Adrenal gland (tissue), 12 donors: ENCODE measurements around the gene TNS2. TPM values are rescaled to one million over a fixed set of nuclear protein-coding genes. Genes with fewer than 3 reads are reported as not detected.
A peak's percentile ranks its signal among the peaks of the same experiment; 100 is the strongest.
"Not testable (repeated sequence)": the region's sequence is repeated elsewhere in the genome, so short reads cannot be mapped to it uniquely, and the experiment has no call there.

Experiments
- DNase-seq, 7 donors: peaks; one replicate each; pipeline ENCODE4 v3.0.0-alpha.2; 2019 to 2020
- H3K27ac ChIP-seq, 5 donors: fragments of 200-600 bp; sonication (generic) in 4 of 5; 1 replicate in 3 of 5; 2 replicates in 2 of 5; pipeline versions ENCODE4 v1.5.1 to v1.8.0; 2016 to 2020; ENCODE audit warnings: mild to moderate bottlenecking in 1 of 5
- H3K27me3 ChIP-seq: fragments of 200-600 bp; 2 replicates; pipeline ENCODE4 v1.8.0; 2021
- H3K36me3 ChIP-seq, 2 donors: fragments of 200-600 bp; replicated peaks in 1 of 2; 1 replicate in 1 of 2; 2 replicates in 1 of 2; pipeline versions ENCODE4 v1.5.1 to v1.8.0; 2018 to 2022
- H3K4me1 ChIP-seq, 2 donors: fragments of 200-600 bp; replicated peaks in 1 of 2; 1 replicate in 1 of 2; 2 replicates in 1 of 2; pipeline versions ENCODE4 v1.5.1 to v1.8.0; 2018 to 2021
- H3K4me3 ChIP-seq, 4 donors: fragments of 200-600 bp; sonication (generic) in 3 of 4; one replicate each; pipeline ENCODE4 v1.5.1; 2016 to 2018
- H3K9me3 ChIP-seq, 3 donors: fragments of 200-600 bp; sonication (generic) in 1 of 3; replicated peaks in 1 of 3; 1 replicate in 2 of 3; 2 replicates in 1 of 3; pipeline versions ENCODE4 v1.5.1 to v1.8.0; 2016 to 2021
- POLR2A ChIP-seq, 2 donors: fragments of 450-650 bp; IDR thresholded peaks; one replicate each; pipeline ENCODE4 v1.6.1; 2017; ENCODE audit warnings: antibody characterized with exemption in 2 of 2, mild to moderate bottlenecking in 2 of 2, moderate library complexity in 1 of 2
- WGBS, 4 donors: extraction: QIAGEN DNeasy Blood & Tissue Kit in 2 of 4; methylation state at CpG; one replicate each; pipeline versions ENCODE4 v1.1.5 to v1.1.7; 2013 to 2017; 5-methylcytosine and 5-hydroxymethylcytosine counted together
- intact Hi-C, 2 donors: fragments of 100-400 bp; cut with DNase I; formaldehyde crosslinking; loops; one replicate each; pipeline versions ENCODE4 v1.14.1 to v1.15.0; 2022 to 2023
- polyA plus RNA-seq, 3 donors: library from polyadenylated mRNA; stranded (reverse); fragments of 200-250 nt in 2 of 3; fragments of 350-450 nt in 1 of 3; fragmentation: Illumina TruSeq in 1 of 3; extraction: RNeasy Lipid Tissue Mini Kit (QIAGEN cat#74804) in 1 of 3; gene quantifications; one replicate each; pipeline ENCODE4 v1.2.3, GENCODE V29; 2013 to 2014
- total RNA-seq, 9 donors: library from RNA; depleted of rRNA in 4 of 9; stranded (reverse); fragments of >200 nt in 4 of 9; fragments of 120-200 nt in 1 of 9; fragmentation: NEBNext Ultra II Directional in 1 of 9; extraction: Animal tissue kit (Norgen Biotek cat#: 25700) in 1 of 9; gene quantifications; one replicate each; pipeline versions ENCODE4 v1.1.0 to v1.2.4, GENCODE V29; 2013 to 2023
- TF ChIP-seq, protein P1 (sequence below), 6 experiments: fragments of 450-650 bp in 4 of 6; fragments of 200-600 bp in 2 of 6; sonication (generic) in 1 of 6; IDR thresholded peaks; 1 replicate in 5 of 6; 2 replicates in 1 of 6; pipeline versions ENCODE4 v1.5.1 to v1.8.0; 2016 to 2021; ENCODE audit warnings: antibody characterized with exemption in 6 of 6, mild to moderate bottlenecking in 2 of 6, moderate library complexity in 1 of 6
- donor health status: healthy with polysubstance abuse.
- donor health status: Bipolar disorder and iron deficiency.
- donor health status: DM: yes; HTN: yes; CAD: no.
- donor health status: DM: no; HTN: no; CAD: no.
- donor health status: DM: no; HTN: no; CAD: no.
- donor health status: DM: yes; HTN: yes; CAD: no.

The TNS2 gene
- total and polyA plus RNA-seq, 12 donors: 21.8 to 1,019 (median 175) TPM

- H3K27me3 ChIP-seq: no peaks in the 10 kb centered on the region
- no peak overlapping the region for H3K27ac ChIP-seq
- H3K4me3 ChIP-seq: no peak overlapping the region
- TF ChIP-seq POLR2A (IDR thresholded peaks at IDR 0.05): no peak
- TF ChIP-seq, protein P1, sequence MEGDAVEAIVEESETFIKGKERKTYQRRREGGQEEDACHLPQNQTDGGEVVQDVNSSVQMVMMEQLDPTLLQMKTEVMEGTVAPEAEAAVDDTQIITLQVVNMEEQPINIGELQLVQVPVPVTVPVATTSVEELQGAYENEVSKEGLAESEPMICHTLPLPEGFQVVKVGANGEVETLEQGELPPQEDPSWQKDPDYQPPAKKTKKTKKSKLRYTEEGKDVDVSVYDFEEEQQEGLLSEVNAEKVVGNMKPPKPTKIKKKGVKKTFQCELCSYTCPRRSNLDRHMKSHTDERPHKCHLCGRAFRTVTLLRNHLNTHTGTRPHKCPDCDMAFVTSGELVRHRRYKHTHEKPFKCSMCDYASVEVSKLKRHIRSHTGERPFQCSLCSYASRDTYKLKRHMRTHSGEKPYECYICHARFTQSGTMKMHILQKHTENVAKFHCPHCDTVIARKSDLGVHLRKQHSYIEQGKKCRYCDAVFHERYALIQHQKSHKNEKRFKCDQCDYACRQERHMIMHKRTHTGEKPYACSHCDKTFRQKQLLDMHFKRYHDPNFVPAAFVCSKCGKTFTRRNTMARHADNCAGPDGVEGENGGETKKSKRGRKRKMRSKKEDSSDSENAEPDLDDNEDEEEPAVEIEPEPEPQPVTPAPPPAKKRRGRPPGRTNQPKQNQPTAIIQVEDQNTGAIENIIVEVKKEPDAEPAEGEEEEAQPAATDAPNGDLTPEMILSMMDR (IDR thresholded peaks at IDR 0.05): no peak
- H3K9me3 ChIP-seq: no peaks in the 10 kb centered on the region
- no peak for DNase-seq
- peaks cover 0 to 97% of the 10 kb centered on the region in 2 donors for H3K36me3 ChIP-seq
- intact Hi-C loops: no loop called here
- H3K4me1 ChIP-seq: peaks cover 0 to 5% of the 10 kb centered on the region in 2 donors
- WGBS, 4 donors: 57 to 83% (median 74%) methylated on average over 3 of the region's 3 CpGs
These were observed 24.6 kb upstream of the TNS2 start for GRCh38 chr12:53025250-53025649.

- H3K4me3 ChIP-seq, H3K27me3 ChIP-seq, H3K9me3 ChIP-seq, H3K27ac ChIP-seq, DNase-seq, H3K4me1 ChIP-seq, intact Hi-C loops: not testable (repeated sequence)
- 84 to 92% (median 89%) methylated on average over 8 to 13 of the region's 13 CpGs for WGBS, 4 donors
- peaks cover 0 to 97% of the 10 kb centered on the region in 2 donors for H3K36me3 ChIP-seq
These were observed 22.9 kb upstream of the TNS2 start for GRCh38 chr12:53027014-53027413.

DNA sequence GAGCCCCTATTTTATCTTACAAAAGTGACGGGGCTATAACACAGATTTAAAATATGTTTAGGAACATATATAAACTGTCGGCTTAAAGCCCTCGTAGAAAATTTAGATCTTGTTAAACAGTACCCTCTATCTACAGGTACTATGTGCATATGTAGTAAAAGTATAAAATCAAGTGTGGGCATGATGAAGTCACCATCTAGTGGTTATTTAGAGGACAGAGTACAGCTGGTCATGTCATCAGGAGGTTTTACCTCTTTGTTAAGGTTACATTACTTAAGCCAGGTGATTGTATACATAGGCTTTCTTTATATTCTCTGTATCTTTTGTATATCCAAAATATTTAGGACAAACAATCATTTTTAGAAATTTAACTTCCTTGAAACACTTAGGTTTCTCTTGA lies 18.2 kb upstream of the TNS2 start:
- no peak for DNase-seq
- no peaks in the 10 kb centered on the region for H3K4me1 ChIP-seq
- intact Hi-C loops: no loop called here
- no peak overlapping the region for H3K4me3 ChIP-seq
- 93 to 97% (median 95%) methylated on average over 3 of the region's 3 CpGs for WGBS, 4 donors
- TF ChIP-seq, protein P1 (IDR thresholded peaks at IDR 0.05): no peak
- no peak for TF ChIP-seq POLR2A (IDR thresholded peaks at IDR 0.05)
- H3K27me3 ChIP-seq: no peaks in the 10 kb centered on the region
- H3K36me3 ChIP-seq: peaks cover 0 to 92% of the 10 kb centered on the region in 2 donors
- H3K9me3 ChIP-seq: no peaks in the 10 kb centered on the region
- no peak overlapping the region for H3K27ac ChIP-seq

DNA sequence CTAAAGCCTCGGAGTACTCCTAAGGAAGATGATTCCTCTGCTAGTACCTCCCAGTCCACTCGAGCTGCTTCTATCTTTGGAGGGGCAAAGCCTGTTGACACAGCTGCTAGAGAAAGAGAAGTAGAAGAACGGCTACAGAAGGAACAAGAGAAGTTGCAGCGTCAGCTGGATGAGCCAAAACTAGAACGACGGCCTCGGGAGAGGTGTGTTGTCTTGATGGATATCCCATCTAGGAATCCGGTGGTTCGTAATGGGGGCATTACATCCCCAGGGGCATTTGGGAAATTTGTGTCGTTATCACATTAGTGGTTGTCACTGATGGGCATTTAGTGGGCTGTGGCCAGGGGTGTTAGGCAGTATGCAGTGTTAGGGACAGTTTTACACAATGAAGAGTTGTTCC lies 16.0 kb upstream of the TNS2 start:
- intact Hi-C loops, H3K9me3 ChIP-seq, H3K27me3 ChIP-seq, H3K4me3 ChIP-seq, H3K4me1 ChIP-seq: not testable (repeated sequence)
- peak in 1 of 7 donors; percentile 55 for DNase-seq
- Histone ChIP-seq H3K27ac (peak overlapping the region in 2 of 5 donors; percentile 1 to 54), H3K36me3 (peaks cover 4 to 89% of the 10 kb centered on the region in 2 donors)
- WGBS, 4 donors: 69 to 76% (median 73%) methylated on average over 10 of the region's 10 CpGs

- H3K27ac ChIP-seq: peak overlapping the region in 2 of 5 donors; percentile 1 to 54
- no peaks in the 10 kb centered on the region for H3K27me3 ChIP-seq
- intact Hi-C loops: no loop called here
- peak in 1 of 7 donors; percentile 53 for DNase-seq
- TF ChIP-seq, protein P1 (IDR thresholded peaks at IDR 0.05): no peak
- TF ChIP-seq POLR2A (IDR thresholded peaks at IDR 0.05): no peak
- H3K9me3 ChIP-seq: no peaks in the 10 kb centered on the region
- H3K4me3 ChIP-seq: no peak overlapping the region
- peaks cover 4 to 15% of the 10 kb centered on the region in 2 donors for H3K4me1 ChIP-seq
- H3K36me3 ChIP-seq: peaks cover 4 to 87% of the 10 kb centered on the region in 2 donors
- WGBS, 4 donors: 47 to 65% (median 55%) methylated on average over 8 of the region's 8 CpGs
These were observed 15.4 kb upstream of the TNS2 start for GRCh38 chr12:53034459-53034858.
